Body of pancreas (tissue), 4 donors: ENCODE data around the gene DRC7.

ENCODE experiments used
- CTCF ChIP-seq, 7 experiments: fragments of 450-650 bp in 4 of 7; fragments of 200-600 bp in 3 of 7; sonication (generic) in 3 of 7; IDR thresholded peaks; one replicate each; pipeline ENCODE4 v1.5.1; 2016 to 2019; ENCODE audit warnings: antibody characterized with exemption in 7 of 7
- POLR2A ChIP-seq, 3 donors: fragments of 450-650 bp; IDR thresholded peaks; one replicate each; pipeline ENCODE4 v1.6.1; 2016; ENCODE audit warnings: antibody characterized with exemption in 3 of 3, mild to moderate bottlenecking in 2 of 3

- TF ChIP-seq POLR2A (IDR thresholded peaks at IDR 0.05) (no peak), CTCF (IDR thresholded peaks at IDR 0.05) (no peak)
These were observed 47.1 kb downstream of the DRC7 start for GRCh38 chr16:57741660-57742191.
